HUES64 (cell line): ENCODE measurements around the gene NAPB.
A peak's percentile ranks its signal among the peaks of the same experiment; 100 is the strongest.

ENCODE experiments used
- H3K27ac ChIP-seq: 2 replicates; pipeline ENCODE4 v1.7.0; 2013; ENCODE audit warnings: low read depth, low read length, inconsistent platforms
- H3K27me3 ChIP-seq: 2 replicates; pipeline ENCODE4 v1.6.1; 2013; ENCODE audit warnings: mild to moderate bottlenecking, low read length; ENCODE audit not compliant: insufficient read depth
- H3K36me3 ChIP-seq: 2 replicates; pipeline ENCODE4 v1.6.1; 2013; ENCODE audit warnings: mild to moderate bottlenecking, low read length; ENCODE audit not compliant: insufficient read depth
- H3K4me1 ChIP-seq: 2 replicates; pipeline ENCODE4 v1.6.1; 2013; ENCODE audit warnings: mild to moderate bottlenecking, low read length, moderate library complexity; ENCODE audit not compliant: insufficient read depth
- H3K4me3 ChIP-seq: 2 replicates; pipeline ENCODE4 v1.5.1; 2013; ENCODE audit warnings: mild to moderate bottlenecking, low read length, moderate library complexity
- H3K9ac ChIP-seq: 2 replicates; pipeline ENCODE4 v1.6.1; 2013; ENCODE audit warnings: mild to moderate bottlenecking, low read depth, low read length
- H3K9me3 ChIP-seq: 2 replicates; pipeline ENCODE4 v1.6.1; 2013; ENCODE audit warnings: low read depth, low read length; ENCODE audit not compliant: insufficient read depth
- WGBS: fragments of 150-250, 120-280 bp; methylation state at CpG from one replicate; pipeline ENCODE4 v1.1.7; 2013; ENCODE audit warnings: missing lambda C conversion rate; 5-methylcytosine and 5-hydroxymethylcytosine counted together

Gene NAPB

DNA sequence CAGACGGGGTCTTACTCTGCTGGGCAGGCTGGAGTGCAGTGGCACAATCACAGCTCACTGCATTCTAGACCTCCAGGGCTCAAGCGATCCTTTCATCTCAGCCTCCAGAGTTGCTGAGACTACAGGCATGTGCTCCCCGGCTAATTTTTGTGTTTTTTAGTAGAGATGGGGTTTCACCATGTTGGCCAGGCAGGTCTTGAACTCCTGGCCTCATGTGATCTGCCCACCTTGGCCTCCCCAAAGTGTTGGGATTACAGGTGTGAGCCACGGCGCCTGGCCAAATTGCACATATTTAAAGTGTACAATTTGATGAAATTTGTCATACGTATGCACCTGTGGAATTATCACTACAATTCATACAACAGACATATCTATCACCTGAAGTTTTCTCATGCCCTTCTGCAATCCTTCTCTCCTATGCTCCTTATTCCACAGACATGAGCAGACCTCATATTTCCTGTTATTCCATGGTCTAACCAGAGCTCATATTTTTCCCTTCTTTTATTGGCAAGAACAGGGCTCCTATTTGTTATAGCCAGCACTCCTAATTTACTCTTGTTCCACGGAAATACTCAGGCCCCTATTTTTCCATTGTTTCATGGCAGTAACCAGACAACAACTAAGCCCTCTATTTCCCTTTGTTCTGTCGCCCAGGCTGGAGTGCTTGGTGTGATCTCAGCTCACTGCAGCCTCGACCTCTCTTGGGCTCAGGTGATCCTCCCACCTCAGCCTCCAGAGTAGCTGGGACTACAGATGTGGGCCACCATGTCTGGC, 16.0 kb upstream of the NAPB start:
- H3K9ac ChIP-seq = no peak overlapping the region
- no peaks in the 10 kb centered on the region for H3K27me3 ChIP-seq
- H3K36me3 ChIP-seq = no peaks in the 10 kb centered on the region
- H3K9me3 ChIP-seq = no peaks in the 10 kb centered on the region
- H3K27ac ChIP-seq = no peak overlapping the region
- H3K4me1 ChIP-seq = no peaks in the 10 kb centered on the region
- no peak overlapping the region for H3K4me3 ChIP-seq
- WGBS = 93% methylated on average over 9 of the region's 9 CpGs

DNA sequence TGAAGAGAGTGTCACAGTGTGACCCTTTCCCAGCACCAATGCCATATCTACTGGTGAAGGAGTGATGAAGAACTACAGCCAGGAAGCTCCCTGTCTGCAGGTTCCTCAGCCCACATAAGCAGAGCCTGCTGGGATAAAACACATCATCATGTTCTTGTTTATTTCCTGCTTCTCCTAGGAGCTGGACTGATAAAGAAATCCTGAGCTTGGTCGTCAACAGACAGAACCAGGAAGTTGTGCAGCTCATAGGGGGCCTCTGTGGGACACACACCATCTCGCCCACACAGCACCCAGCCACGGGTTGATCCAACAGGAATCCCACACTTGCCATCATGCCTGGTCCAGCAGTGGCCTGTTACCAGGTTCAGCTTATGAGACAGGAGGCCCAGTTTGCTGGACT, 15.4 kb upstream of the NAPB start:
- H3K27ac ChIP-seq = no peak overlapping the region
- no peaks in the 10 kb centered on the region for H3K36me3 ChIP-seq
- no peak overlapping the region for H3K9ac ChIP-seq
- no peaks in the 10 kb centered on the region for H3K4me1 ChIP-seq
- H3K4me3 ChIP-seq = no peak overlapping the region
- H3K9me3 ChIP-seq = no peaks in the 10 kb centered on the region
- no peaks in the 10 kb centered on the region for H3K27me3 ChIP-seq
- 86% methylated on average over 3 of the region's 3 CpGs for WGBS

DNA sequence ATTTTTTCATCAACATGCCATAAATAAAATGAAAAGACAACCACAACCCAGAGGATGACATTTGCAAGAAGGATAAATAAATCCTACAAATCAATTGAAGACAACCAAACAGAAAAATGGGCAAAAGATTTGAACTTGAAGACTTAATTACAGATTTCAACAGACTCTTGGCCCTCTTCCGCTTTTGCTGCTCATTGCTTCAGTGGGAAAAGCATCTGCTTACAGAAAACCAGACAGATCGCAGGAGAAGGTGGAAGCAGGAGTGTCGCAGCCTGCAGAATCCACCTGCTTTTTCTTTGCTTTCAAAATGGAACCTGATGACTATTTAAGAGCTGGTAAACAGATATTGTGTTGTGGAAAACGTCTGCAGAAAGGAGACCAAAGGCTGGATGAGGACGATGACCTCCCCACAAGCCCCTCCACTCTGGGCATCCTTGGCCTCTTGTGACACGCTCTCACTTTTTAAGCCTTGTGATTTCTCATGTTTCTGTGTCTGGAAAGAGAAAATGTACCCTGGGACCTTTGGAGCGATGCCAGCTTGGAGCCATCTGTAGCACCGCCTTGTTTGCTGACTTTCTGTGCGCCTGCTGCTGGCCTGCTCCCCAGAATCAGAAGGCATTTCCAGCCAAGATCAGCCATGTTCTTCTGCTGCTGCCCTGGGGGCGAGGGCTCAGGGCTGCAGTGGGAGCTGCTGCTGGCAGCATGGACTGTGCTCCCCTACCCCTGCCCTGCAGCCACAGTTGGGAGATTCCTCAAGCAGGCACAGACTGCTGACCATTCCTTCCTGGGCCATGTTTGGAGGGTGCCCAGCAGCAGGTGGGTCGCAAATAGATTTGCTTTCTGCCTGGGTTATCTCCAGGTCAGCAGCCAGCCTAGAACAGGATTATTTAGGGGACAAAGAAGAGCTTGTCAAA, 14.6 kb upstream of the NAPB start:
- Histone ChIP-seq H3K36me3 (no peaks in the 10 kb centered on the region), H3K27me3 (no peaks in the 10 kb centered on the region), H3K4me3 (no peak overlapping the region), H3K9ac (no peak overlapping the region), H3K4me1 (no peaks in the 10 kb centered on the region), H3K27ac (no peak overlapping the region), H3K9me3 (no peaks in the 10 kb centered on the region)
- 92% methylated on average over 11 of the region's 11 CpGs for WGBS

DNA sequence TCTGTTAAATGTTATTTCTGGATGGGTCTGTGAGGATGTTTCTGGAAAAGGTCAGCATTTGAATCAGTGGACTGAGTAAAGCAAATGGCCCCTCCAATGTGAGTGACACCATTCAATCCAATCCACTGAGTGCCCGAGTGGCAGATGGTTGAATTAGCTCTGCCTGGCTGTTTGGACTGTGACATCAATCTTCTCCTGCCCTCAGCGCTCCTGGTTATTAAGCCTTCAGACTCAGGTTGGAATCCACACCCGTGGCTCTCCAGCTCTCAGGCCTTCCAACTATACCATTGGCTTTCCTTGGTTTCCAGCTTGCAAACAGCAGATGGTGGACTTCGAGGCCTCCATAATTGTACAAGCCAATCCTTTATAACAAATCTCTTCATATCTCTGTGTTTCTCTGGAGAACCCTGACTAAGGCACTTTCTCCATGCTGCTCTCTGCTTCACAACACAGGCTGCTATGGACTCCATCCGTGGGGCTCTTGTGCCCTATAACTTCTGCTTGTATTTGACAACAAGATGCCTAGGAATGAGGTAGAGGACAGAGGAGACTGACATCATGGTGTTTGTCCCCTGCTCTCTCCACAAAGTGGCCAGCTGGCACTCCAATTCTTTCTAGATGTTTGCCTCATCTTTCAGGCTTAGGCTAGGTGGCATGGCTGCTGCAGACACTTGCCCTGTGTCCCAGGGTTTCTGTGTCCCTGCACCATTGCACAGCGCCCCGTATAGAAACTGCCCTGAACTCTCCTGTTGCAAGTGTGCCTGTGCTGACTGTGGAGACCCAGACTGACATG, 13.4 kb upstream of the NAPB start:
- H3K36me3 ChIP-seq = no peaks in the 10 kb centered on the region

DNA sequence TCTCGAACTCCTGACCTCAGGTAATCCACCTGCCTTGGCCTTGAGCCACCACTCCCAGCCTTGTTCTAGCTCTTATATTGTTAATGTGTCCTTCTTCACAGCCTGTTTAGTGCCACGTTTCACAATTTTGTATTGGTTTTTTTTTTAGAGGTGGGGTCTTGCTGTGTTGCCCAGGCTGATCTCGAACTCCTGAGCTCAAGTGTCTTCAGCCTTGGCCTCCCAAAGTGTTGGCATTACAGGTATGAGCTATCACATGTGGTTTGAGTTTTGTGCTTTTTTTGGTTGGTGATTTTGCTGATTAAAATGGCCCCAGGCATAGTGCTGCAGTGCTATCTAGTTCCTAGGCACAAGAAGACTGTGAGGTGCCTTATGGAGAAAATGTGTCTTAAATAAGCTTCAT, 12.3 kb upstream of the NAPB start:
- H3K9me3 ChIP-seq = no peaks in the 10 kb centered on the region
- 92% methylated on average over 3 of the region's 3 CpGs for WGBS

More for the DNA sequence above, 13.4 kb upstream of the NAPB start:
- H3K4me3 ChIP-seq = no peak overlapping the region
- H3K27me3 ChIP-seq = no peaks in the 10 kb centered on the region
- no peak overlapping the region for H3K9ac ChIP-seq
- WGBS = 92% methylated on average over 7 of the region's 7 CpGs
- H3K4me1 ChIP-seq = no peaks in the 10 kb centered on the region
- H3K9me3 ChIP-seq = no peaks in the 10 kb centered on the region
- H3K27ac ChIP-seq = no peak overlapping the region

DNA sequence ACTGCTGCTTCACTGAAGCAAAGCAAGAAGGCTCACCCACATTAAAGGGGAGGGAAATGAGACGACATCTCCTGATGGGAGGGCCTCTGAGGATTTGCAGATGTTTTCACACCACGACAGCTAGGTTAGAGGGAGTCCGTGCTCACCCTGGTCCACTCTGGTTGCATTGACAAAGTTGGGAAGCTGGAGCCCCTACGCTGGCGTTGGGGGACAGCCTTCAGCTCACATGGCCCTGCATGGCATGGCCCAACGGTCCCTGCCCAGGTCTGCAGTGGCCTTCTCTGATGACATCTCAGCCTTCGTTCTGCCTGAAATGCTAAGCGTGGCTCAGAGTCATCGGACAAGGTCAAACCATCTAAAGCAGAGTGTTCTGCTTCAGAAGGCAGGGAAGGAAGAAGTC, 3.8 kb upstream of the NAPB start:
- no peak overlapping the region for H3K27ac ChIP-seq
- no peaks in the 10 kb centered on the region for H3K27me3 ChIP-seq
- peaks cover 6% of the 10 kb centered on the region for H3K9me3 ChIP-seq
- H3K9ac ChIP-seq = no peak overlapping the region
- 90% methylated on average over 9 of the region's 9 CpGs for WGBS
- no peaks in the 10 kb centered on the region for H3K36me3 ChIP-seq
- 0 out of 2 replicates have a peak, but pooled peaks cover 3% of the 10 kb centered on the region for H3K4me1 ChIP-seq
- no peak overlapping the region for H3K4me3 ChIP-seq

More for the DNA sequence above, 12.3 kb upstream of the NAPB start:
- no peaks in the 10 kb centered on the region for H3K27me3 ChIP-seq
- H3K9ac ChIP-seq = no peak overlapping the region
- no peaks in the 10 kb centered on the region for H3K4me1 ChIP-seq
- H3K27ac ChIP-seq = no peak overlapping the region
- no peaks in the 10 kb centered on the region for H3K36me3 ChIP-seq
- H3K4me3 ChIP-seq = no peak overlapping the region

DNA sequence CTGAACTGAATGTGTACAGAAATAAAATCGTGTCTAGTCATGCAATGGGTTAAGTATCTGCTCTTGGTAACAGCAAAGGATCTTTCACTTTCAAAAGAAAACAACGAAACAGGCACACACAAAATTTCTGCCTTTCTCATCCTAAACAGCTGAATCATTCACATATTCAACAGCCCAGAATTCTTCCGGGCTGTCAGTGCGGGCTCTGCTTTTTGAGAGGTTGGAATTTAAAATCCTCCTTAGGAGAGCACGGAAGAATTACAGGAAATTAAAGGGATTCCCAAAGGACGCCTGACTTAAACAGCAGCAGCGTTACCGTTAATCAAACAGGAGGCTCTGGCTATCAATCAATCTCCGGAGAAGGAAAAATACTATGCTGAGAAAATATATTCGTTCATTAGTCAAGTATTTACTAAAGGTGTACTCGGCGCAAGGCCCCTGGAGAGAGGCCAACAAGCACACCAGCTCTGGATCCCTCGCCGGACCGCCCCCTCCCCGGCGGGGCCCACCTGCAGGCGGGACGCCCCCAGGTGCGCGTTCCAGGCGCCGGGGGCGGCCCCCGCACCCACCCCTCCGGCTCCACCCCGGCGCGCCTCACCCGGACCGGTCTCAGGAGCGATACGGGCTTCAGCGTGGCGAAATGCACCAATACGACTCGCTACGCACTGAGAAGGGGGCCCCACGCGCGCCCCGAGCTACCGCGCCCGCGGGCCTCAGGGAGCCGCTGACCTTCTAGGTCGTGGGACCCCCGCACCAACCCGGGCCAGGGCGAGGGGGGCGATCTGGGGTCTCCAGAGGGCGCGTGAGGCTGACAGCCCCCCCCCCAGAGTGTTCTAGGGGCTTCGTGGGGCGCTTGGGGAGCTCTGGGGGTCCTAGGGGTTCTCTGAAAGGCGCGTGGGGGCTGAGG, 1.0 kb downstream of the NAPB start:
- Histone ChIP-seq H3K4me1 (peaks cover 9% of the 10 kb centered on the region), H3K36me3 (no peaks in the 10 kb centered on the region), H3K27me3 (no peaks in the 10 kb centered on the region), H3K4me3 (peak overlapping the region; percentile 88), H3K27ac (no peak overlapping the region; the same call in 1 of the 2 replicates), H3K9ac (peak overlapping the region; percentile 76), H3K9me3 (peaks cover 2% of the 10 kb centered on the region)
- WGBS = 2% methylated on average over 58 of the region's 58 CpGs

DNA sequence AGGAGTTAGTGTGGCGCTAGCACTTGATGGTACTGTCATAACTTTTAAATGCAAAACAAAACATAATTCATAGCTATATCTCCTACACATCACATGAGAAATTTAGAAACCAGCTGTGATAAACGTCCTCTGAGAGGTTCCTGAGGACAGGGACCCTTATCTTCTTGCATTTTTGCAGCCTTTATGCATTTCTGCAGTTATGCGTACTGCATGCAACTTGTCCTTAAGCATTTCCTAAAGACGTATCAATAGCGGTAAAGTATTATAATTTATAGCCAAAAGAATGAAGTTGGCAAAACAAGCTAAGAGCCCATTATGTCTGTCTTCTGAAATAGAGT, 1.7 kb downstream of the NAPB start:
- Histone ChIP-seq H3K27ac (no peak overlapping the region), H3K4me3 (peak overlapping the region; percentile 88), H3K9ac (no peak overlapping the region), H3K27me3 (no peaks in the 10 kb centered on the region), H3K9me3 (no peaks in the 10 kb centered on the region), H3K4me1 (peaks cover 9% of the 10 kb centered on the region), H3K36me3 (no peaks in the 10 kb centered on the region)
- 68% methylated on average over 5 of the region's 5 CpGs for WGBS

DNA sequence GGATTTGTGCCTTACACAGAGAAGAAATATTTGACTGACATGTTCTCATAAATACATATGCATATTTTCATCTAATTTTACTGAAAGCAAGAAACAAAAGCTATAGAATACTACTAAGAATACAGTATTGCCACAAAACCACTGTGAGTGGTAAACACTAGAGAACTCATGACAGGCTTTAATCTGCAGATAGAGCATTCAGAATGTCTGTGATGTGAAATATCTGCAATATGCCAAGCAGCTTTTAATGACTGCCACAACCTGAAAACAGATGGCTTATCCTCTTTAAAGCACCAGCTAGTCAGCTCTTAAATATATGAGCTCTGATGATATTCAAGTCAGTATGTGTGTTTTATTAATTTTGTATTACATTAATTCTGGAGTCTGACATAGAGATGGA, 3.4 kb downstream of the NAPB start:
- Histone ChIP-seq H3K9me3 (no peaks in the 10 kb centered on the region), H3K4me1 (peaks cover 9% of the 10 kb centered on the region), H3K36me3 (no peaks in the 10 kb centered on the region), H3K27ac (no peak overlapping the region), H3K27me3 (no peaks in the 10 kb centered on the region), H3K9ac (no peak overlapping the region), H3K4me3 (no peak overlapping the region)

DNA sequence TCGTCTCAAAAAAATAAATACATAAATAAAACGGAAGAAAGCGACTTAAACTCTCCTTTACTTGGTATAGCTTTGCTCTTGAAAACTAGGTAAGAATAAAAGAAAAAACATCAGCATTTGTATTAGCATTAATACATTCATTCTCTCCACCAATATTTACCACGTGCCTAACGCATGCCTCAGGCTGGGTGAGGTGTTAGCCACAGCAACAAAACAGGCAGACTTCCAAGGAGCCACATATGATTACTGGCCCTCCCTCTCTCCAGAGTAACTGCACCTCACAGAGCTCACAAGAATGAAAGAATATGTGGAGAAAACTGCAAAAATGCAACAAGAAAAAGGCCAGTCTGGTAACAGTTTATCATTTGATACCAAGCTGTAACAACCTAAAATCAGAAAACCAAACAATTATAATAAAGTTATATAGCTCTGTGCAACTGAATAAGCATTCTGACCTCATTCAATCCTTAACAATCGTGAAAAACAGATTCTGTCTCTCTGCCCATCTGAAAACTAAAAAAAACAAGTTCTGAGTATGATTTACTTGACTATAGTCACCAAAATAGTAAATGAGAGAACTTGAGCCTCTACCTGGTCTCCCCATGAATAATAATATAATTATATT, 5.2 kb downstream of the NAPB start:
- 92% methylated on average over 5 of the region's 6 CpGs for WGBS
- no peak overlapping the region for H3K27ac ChIP-seq

More for the DNA sequence above, 5.2 kb downstream of the NAPB start:
- Histone ChIP-seq H3K36me3 (no peaks in the 10 kb centered on the region), H3K4me1 (peaks cover 6% of the 10 kb centered on the region), H3K9ac (no peak overlapping the region), H3K27me3 (no peaks in the 10 kb centered on the region), H3K4me3 (no peak overlapping the region), H3K9me3 (no peaks in the 10 kb centered on the region)
